HCT116 (cell line): ENCODE measurements around the gene MKRN1. TPM values are rescaled to one million over a fixed set of nuclear protein-coding genes. Genes with fewer than 3 reads are reported as not detected.

ENCODE experiments used
- ATAC-seq: fragments of 200-7000 bp; cut with Tn5 transposase; 2 replicates; pipeline ENCODE4 v1.9.1; 2020; ENCODE audit warnings: mild to moderate bottlenecking, moderate library complexity
- BruUV-seq: library from RNA; stranded (reverse); fragments of 400-500 nt; replicated peaks from 2 replicates; lab custom pipeline; 2021; lab: Mats Ljungman, UMichigan
- CTCF ChIA-PET: fragments of 300-600 bp; sonication (Branson Sonifier 250); formaldehyde crosslinking; loops from one replicate; lab custom pipeline; 2021; ENCODE audit warnings: antibody characterized with exemption; lab: Charles Lee
- POLR2A ChIA-PET: fragments of 300-600, 350-600 bp; sonication (Branson Sonifier 250); formaldehyde crosslinking; loops from one replicate; lab custom pipeline; 2021; ENCODE audit warnings: antibody characterized with exemption; lab: Charles Lee
- RAD21 ChIA-PET, 2 experiments: fragments of 300-600 bp; sonication (Branson Sonifier 250); formaldehyde crosslinking; loops; one replicate each; lab custom pipeline; 2023; ENCODE audit warnings: low total read pairs in 2 of 2; ENCODE audit not compliant: uncharacterized antibody in 2 of 2, unreplicated experiment in 2 of 2, low non-redundant PET in 1 of 2; lab: Charles Lee
- DNase-seq: peaks from one replicate; pipeline ENCODE4 v3.0.0-alpha.2; 2010; ENCODE audit warnings: low read depth, low spot score
- H2AFZ ChIP-seq: fragments of 200-600 bp; shearing (Covaris generic), sonication (generic); 2 replicates; pipeline ENCODE4 v1.6.1; 2017; ENCODE audit warnings: low read depth, mixed run types, mixed read lengths, antibody characterized with exemption, low read length; ENCODE audit not compliant: poor library complexity, severe bottlenecking
- H3K27ac ChIP-seq: 2 replicates; pipeline ENCODE4 v1.5.1; 2012; ENCODE audit warnings: low read depth, low read length
- H3K27me3 ChIP-seq: fragments of 200-600 bp; sonication (generic); 2 replicates; pipeline ENCODE4 v1.6.1; 2016; ENCODE audit warnings: mixed run types, low read length, mixed read lengths; ENCODE audit not compliant: insufficient read depth
- H3K36me3 ChIP-seq, 2 experiments: fragments of 200-500 bp in 1 of 2; fragments of 200-600 bp in 1 of 2; sonication (Bioruptor generic) in 1 of 2; sonication (generic) in 1 of 2; 2 replicates each; pipeline versions ENCODE4 v1.5.1 to v1.6.1; 2014 to 2016; ENCODE audit warnings: low read length in 2 of 2, inconsistent platforms in 1 of 2, mixed read lengths in 1 of 2, mixed run types in 1 of 2; ENCODE audit not compliant: insufficient read depth in 2 of 2, control insufficient read depth in 1 of 2
- H3K4me1 ChIP-seq, 2 experiments: fragments of 200-600 bp in 1 of 2; sonication (generic) in 1 of 2; 2 replicates each; pipeline versions ENCODE4 v1.5.1 to v1.6.1; 2012 to 2017; ENCODE audit warnings: low read length in 2 of 2, inconsistent platforms in 1 of 2, mild to moderate bottlenecking in 1 of 2, mixed read lengths in 1 of 2, mixed run types in 1 of 2, moderate library complexity in 1 of 2; ENCODE audit not compliant: insufficient read depth in 2 of 2, control insufficient read depth in 1 of 2
- H3K4me2 ChIP-seq: fragments of 200-600 bp; sonication (generic); 2 replicates; pipeline ENCODE4 v1.6.1; 2017; ENCODE audit warnings: mixed run types, low read length, mixed read lengths
- H3K4me3 ChIP-seq, 2 experiments: fragments of 200-600 bp in 1 of 2; sonication (generic) in 1 of 2; replicated peaks in 1 of 2; 2 replicates each; pipeline ENCODE4 v1.5.1; 2011 to 2016; ENCODE audit warnings: low read length in 2 of 2, control low read depth in 1 of 2, low read depth in 1 of 2, mild to moderate bottlenecking in 1 of 2, mixed read lengths in 1 of 2, mixed run types in 1 of 2
- H3K79me2 ChIP-seq: fragments of 200-600 bp; sonication (generic); 2 replicates; pipeline ENCODE4 v1.6.1; 2017; ENCODE audit warnings: mild to moderate bottlenecking, mixed run types, low read length, moderate library complexity, mixed read lengths; ENCODE audit not compliant: insufficient read depth
- H3K9ac ChIP-seq: fragments of 200-600 bp; sonication (generic); 2 replicates; pipeline ENCODE4 v1.6.1; 2016; ENCODE audit warnings: low read length, mixed read lengths
- H3K9me2 ChIP-seq: fragments of 200-600 bp; sonication (generic), shearing (Covaris generic); 2 replicates; pipeline ENCODE4 v1.6.1; 2017; ENCODE audit warnings: mixed run types, mild to moderate bottlenecking, moderate library complexity; ENCODE audit not compliant: insufficient read depth
- H3K9me3 ChIP-seq, 2 experiments: fragments of 200-500 bp in 1 of 2; fragments of 200-600 bp in 1 of 2; sonication (Bioruptor generic) in 1 of 2; sonication (generic) in 1 of 2; 2 replicates each; pipeline ENCODE4 v1.6.1; 2014 to 2017; ENCODE audit warnings: low read length in 2 of 2, mixed read lengths in 2 of 2, inconsistent platforms in 1 of 2, low read depth in 1 of 2, mild to moderate bottlenecking in 1 of 2, mixed run types in 1 of 2, moderate library complexity in 1 of 2; ENCODE audit not compliant: control insufficient read depth in 1 of 2, insufficient read depth in 1 of 2
- H4K20me1 ChIP-seq: fragments of 200-600 bp; sonication (generic), shearing (Covaris generic); 2 replicates; pipeline ENCODE4 v1.6.1; 2017; ENCODE audit warnings: mixed run types, mild to moderate bottlenecking, moderate library complexity; ENCODE audit not compliant: insufficient read depth
- EGR1 ChIP-seq: IDR thresholded peaks from 2 replicates; pipeline ENCODE4 v1.6.1; 2012; ENCODE audit warnings: low read depth
- FOSL1 ChIP-seq: IDR thresholded peaks from 2 replicates; pipeline ENCODE4 v1.6.1; 2012; ENCODE audit warnings: low read depth
- JUND ChIP-seq: IDR thresholded peaks from 2 replicates; pipeline ENCODE4 v1.6.1; 2012
- MAX ChIP-seq: IDR thresholded peaks from 2 replicates; pipeline ENCODE4 v1.6.1; 2012
- ZFX ChIP-seq: fragments of 450-650 bp; IDR thresholded peaks from 2 replicates; pipeline ENCODE4 v1.6.1; 2017
- intact Hi-C: fragments of 100-400 bp; cut with micrococcal nuclease; formaldehyde crosslinking; loops from 2 replicates; pipeline ENCODE4 v1.10.0; 2022
- total RNA-seq: library from RNA; stranded (reverse); gene quantifications from one replicate; pipeline ENCODE4 v1.2.1, GENCODE V29; 2021; ENCODE audit not compliant: unreplicated experiment
- TF ChIP-seq, protein P1 (sequence below): IDR thresholded peaks from 2 replicates; pipeline ENCODE4 v1.6.1; 2012; ENCODE audit warnings: low read depth

Gene MKRN1
- total RNA-seq, 1 experiment from 2014 or later, result 95.0 TPM

GRCh38 chr7:140446467-140446866 lies 32.8 kb downstream of the MKRN1 start (continued):
- TF ChIP-seq, protein P1, sequence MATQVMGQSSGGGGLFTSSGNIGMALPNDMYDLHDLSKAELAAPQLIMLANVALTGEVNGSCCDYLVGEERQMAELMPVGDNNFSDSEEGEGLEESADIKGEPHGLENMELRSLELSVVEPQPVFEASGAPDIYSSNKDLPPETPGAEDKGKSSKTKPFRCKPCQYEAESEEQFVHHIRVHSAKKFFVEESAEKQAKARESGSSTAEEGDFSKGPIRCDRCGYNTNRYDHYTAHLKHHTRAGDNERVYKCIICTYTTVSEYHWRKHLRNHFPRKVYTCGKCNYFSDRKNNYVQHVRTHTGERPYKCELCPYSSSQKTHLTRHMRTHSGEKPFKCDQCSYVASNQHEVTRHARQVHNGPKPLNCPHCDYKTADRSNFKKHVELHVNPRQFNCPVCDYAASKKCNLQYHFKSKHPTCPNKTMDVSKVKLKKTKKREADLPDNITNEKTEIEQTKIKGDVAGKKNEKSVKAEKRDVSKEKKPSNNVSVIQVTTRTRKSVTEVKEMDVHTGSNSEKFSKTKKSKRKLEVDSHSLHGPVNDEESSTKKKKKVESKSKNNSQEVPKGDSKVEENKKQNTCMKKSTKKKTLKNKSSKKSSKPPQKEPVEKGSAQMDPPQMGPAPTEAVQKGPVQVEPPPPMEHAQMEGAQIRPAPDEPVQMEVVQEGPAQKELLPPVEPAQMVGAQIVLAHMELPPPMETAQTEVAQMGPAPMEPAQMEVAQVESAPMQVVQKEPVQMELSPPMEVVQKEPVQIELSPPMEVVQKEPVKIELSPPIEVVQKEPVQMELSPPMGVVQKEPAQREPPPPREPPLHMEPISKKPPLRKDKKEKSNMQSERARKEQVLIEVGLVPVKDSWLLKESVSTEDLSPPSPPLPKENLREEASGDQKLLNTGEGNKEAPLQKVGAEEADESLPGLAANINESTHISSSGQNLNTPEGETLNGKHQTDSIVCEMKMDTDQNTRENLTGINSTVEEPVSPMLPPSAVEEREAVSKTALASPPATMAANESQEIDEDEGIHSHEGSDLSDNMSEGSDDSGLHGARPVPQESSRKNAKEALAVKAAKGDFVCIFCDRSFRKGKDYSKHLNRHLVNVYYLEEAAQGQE, result no peak
- TF ChIP-seq MAX, result no peak
- no peak for TF ChIP-seq ZFX
- no peak for TF ChIP-seq FOSL1

- Histone ChIP-seq H3K4me1 (peaks cover 4 to 6% of the 10 kb centered on the region in 2 experiments), H3K27me3 (no peaks in the 10 kb centered on the region), H3K36me3 (no peaks in the 10 kb centered on the region), H3K4me2 (no peak overlapping the region), H4K20me1 (no peaks in the 10 kb centered on the region), H3K79me2 (no peaks in the 10 kb centered on the region), H2AFZ (no peak overlapping the region), H3K9me3 (no peaks in the 10 kb centered on the region), H3K9ac (no peak overlapping the region), H3K4me3 (no peak overlapping the region), H3K9me2 (no peaks in the 10 kb centered on the region), H3K27ac (no peak overlapping the region)
- no peak for ATAC-seq
- no peak for DNase-seq
- intact Hi-C loops, result loop anchor here (10.0 kb wide), 1 partner anchor 267 kb away; the partner anchor contains the start of gene KDM7A
- no peak for TF ChIP-seq EGR1
- no peak for TF ChIP-seq JUND
- POLR2A ChIA-PET, result no interaction called here
- RAD21 ChIA-PET, result no interaction called here
- CTCF ChIA-PET, result no interaction called here
- no TSS peak for BruUV-seq
Observed at GRCh38 chr7:140441519-140441918, 37.8 kb downstream of the MKRN1 start.
